HG02763 (cell line): ENCODE measurements around the gene C6orf163.

Experiments used
- ATAC-seq: cut with Tn5 transposase; IDR thresholded peaks from one replicate; pipeline ENCODE4 v1.9.1; 2021; ENCODE audit warnings: mild to moderate bottlenecking, moderate library complexity; ENCODE audit not compliant: unreplicated experiment

The C6orf163 gene

GRCh38 chr6:87407901-87408720 is 63.5 kb downstream of the C6orf163 start, which contains the start of gene CFAP206:
Gene CFAP206 (plus strand): TSS chr6:87407972. CDS start chr6:87409840, 1,868 bp downstream.
- ATAC-seq: peak; percentile 91

- no peak for ATAC-seq
Measured at GRCh38 chr6:87408721-87409155, 64.1 kb downstream of the C6orf163 start.
